CD8-positive, alpha-beta memory T cell (primary cell): ENCODE data around the gene SH3RF2. TPM values are rescaled to one million over a fixed set of nuclear protein-coding genes. Genes with fewer than 3 reads are reported as not detected.
"Not testable (repeated sequence)": the region's sequence is repeated elsewhere in the genome, so short reads cannot be mapped to it uniquely, and the experiment has no call there.

Experiments
- CTCF ChIA-PET: fragments of 350-600 bp; sonication (Branson Sonifier 250); formaldehyde crosslinking; loops from one replicate; lab custom pipeline; 2021; ENCODE audit warnings: antibody characterized with exemption; lab: Charles Lee
- POLR2A ChIA-PET: fragments of 350-600 bp; sonication (Branson Sonifier 250); formaldehyde crosslinking; loops from one replicate; lab custom pipeline; 2021; ENCODE audit warnings: antibody characterized with exemption; lab: Charles Lee
- DNase-seq, 5 donors: peaks; one replicate each; pipeline versions ENCODE4 v3.0.0 to v3.0.0-alpha.2; 2020 to 2022; ENCODE audit warnings: mixed read lengths in 1 of 5
- H3K27ac ChIP-seq: one replicate; pipeline ENCODE4 v1.7.0; 2013; ENCODE audit warnings: low read depth, mild to moderate bottlenecking, low read length, moderate library complexity
- H3K27me3 ChIP-seq: 2 replicates; pipeline ENCODE4 v1.7.0; 2013; ENCODE audit warnings: low read length, mild to moderate bottlenecking; ENCODE audit not compliant: insufficient read depth, poor library complexity, severe bottlenecking
- H3K36me3 ChIP-seq: 2 replicates; pipeline ENCODE4 v1.7.0; 2013; ENCODE audit warnings: mild to moderate bottlenecking, low read length, moderate library complexity; ENCODE audit not compliant: insufficient read depth
- H3K4me1 ChIP-seq: 2 replicates; pipeline ENCODE4 v1.7.0; 2013; ENCODE audit warnings: mild to moderate bottlenecking, low read length, moderate library complexity; ENCODE audit not compliant: insufficient read depth
- H3K4me3 ChIP-seq: 2 replicates; pipeline ENCODE4 v1.7.0; 2013; ENCODE audit warnings: mild to moderate bottlenecking, low read length
- H3K9me3 ChIP-seq: 2 replicates; pipeline ENCODE4 v1.7.0; 2013; ENCODE audit warnings: mild to moderate bottlenecking, low read length
- H3K27ac Mint-ChIP-seq, 8 donors: one replicate each; pipeline ENCODE4 v1.8.0; 2020 to 2021; ENCODE audit warnings: mixed read lengths in 8 of 8, mild to moderate bottlenecking in 6 of 8, inconsistent platforms in 3 of 8, moderate library complexity in 3 of 8
- H3K27me3 Mint-ChIP-seq, 2 donors: one replicate each; pipeline ENCODE4 v1.8.0; 2020 to 2021; ENCODE audit warnings: mixed read lengths in 2 of 2, mild to moderate bottlenecking in 1 of 2, moderate library complexity in 1 of 2
- H3K36me3 Mint-ChIP-seq, 3 donors: one replicate each; pipeline ENCODE4 v1.8.0; 2020 to 2021; ENCODE audit warnings: mixed read lengths in 3 of 3, inconsistent platforms in 1 of 3, mild to moderate bottlenecking in 1 of 3
- H3K4me1 Mint-ChIP-seq, 3 donors: one replicate each; pipeline ENCODE4 v1.8.0; 2020 to 2021; ENCODE audit warnings: mixed read lengths in 3 of 3, inconsistent platforms in 1 of 3, mild to moderate bottlenecking in 1 of 3
- H3K4me3 Mint-ChIP-seq, 7 donors: one replicate each; pipeline ENCODE4 v1.8.0; 2020 to 2021; ENCODE audit warnings: mixed read lengths in 7 of 7, mild to moderate bottlenecking in 6 of 7, moderate library complexity in 4 of 7, inconsistent platforms in 2 of 7
- H3K9me3 Mint-ChIP-seq, 5 donors: one replicate each; pipeline ENCODE4 v1.8.0; 2020 to 2022; ENCODE audit warnings: mixed read lengths in 5 of 5, mild to moderate bottlenecking in 3 of 5, moderate library complexity in 2 of 5, inconsistent platforms in 1 of 5
- polyA plus RNA-seq: library from polyadenylated mRNA; unstranded; fragments of 300-500 nt; fragmentation: Illumina TruSeq; gene quantifications from one replicate; pipeline ENCODE4 v1.2.3, GENCODE V29; 2021
- total RNA-seq, 2 experiments: library from RNA; stranded (reverse); gene quantifications; one replicate each; pipeline ENCODE4 v1.2.3, GENCODE V29; 2021

SH3RF2 gene
- total and polyA plus RNA-seq, 3 experiments from 2014 or later, result 0.09 to 0.51 TPM; not detected in 1

GRCh38 chr5:145960166-145960565 is 23.8 kb downstream of the SH3RF2 start:
- Histone ChIP-seq H3K27ac (no peak overlapping the region), H3K4me1 (no peaks in the 10 kb centered on the region), H3K9me3 (no peaks in the 10 kb centered on the region), H3K27me3 (no peaks in the 10 kb centered on the region), H3K4me3 (no peak overlapping the region), H3K36me3 (no peaks in the 10 kb centered on the region)
- H3K9me3 Mint-ChIP-seq, result no peaks in the 10 kb centered on the region
- H3K4me1 Mint-ChIP-seq, result no peaks in the 10 kb centered on the region
- no peak for DNase-seq
- H3K27ac Mint-ChIP-seq, result no peak overlapping the region
- H3K4me3 Mint-ChIP-seq, result no peak overlapping the region
- no peaks in the 10 kb centered on the region for H3K36me3 Mint-ChIP-seq
- no peaks in the 10 kb centered on the region for H3K27me3 Mint-ChIP-seq
- ChIA-PET POLR2A (no interaction called here), CTCF (no interaction called here)

DNA sequence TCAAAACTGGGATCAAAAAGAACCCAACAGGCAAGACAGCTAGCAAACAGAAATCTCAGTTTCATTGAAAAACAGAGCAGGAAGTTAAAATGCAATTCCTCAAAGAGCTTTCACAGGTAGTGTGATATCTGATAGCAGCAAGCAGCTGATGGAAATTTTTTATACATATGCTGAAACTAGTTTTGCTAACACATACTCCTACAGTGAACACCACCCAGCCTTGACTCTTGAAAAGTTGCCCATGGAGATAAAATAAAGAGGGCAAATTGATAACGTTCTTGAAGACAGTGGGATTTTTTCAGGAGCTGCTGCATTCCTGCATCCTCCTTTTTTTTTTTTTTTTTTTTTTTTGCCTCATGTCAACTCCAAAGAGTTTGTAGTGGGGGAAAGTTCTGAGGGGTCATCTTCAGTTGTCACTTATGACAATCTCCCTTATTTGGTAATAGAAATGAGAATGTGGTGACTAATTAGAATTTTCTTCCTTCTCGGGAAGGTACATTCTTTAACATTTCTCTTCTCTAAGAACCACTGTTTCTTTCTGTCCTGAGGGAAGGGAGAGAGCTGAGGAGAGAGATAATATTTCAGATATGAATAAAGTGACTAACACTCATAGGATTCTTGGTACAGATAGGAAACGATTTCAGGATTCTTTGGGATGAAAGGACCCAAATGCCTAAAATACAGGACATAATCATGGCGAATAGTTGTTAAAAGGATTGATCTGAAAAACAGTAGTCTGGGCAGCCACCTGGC is 24.6 kb downstream of the SH3RF2 start:
- CTCF ChIA-PET, result no interaction called here
- no peak overlapping the region for H3K27ac Mint-ChIP-seq

GRCh38 chr5:145962001-145962400 is 25.6 kb downstream of the SH3RF2 start:
- Histone ChIP-seq H3K4me3 (no peak overlapping the region), H3K9me3 (no peaks in the 10 kb centered on the region), H3K27me3 (no peaks in the 10 kb centered on the region), H3K36me3 (no peaks in the 10 kb centered on the region), H3K27ac (no peak overlapping the region), H3K4me1 (no peaks in the 10 kb centered on the region)
- H3K9me3 Mint-ChIP-seq, result no peaks in the 10 kb centered on the region
- DNase-seq, result no peak
- H3K27ac Mint-ChIP-seq, result no peak overlapping the region
- CTCF ChIA-PET, result no interaction called here
- H3K27me3 Mint-ChIP-seq, result no peaks in the 10 kb centered on the region
- H3K4me3 Mint-ChIP-seq, result no peak overlapping the region
- POLR2A ChIA-PET, result no interaction called here
- H3K4me1 Mint-ChIP-seq, result no peaks in the 10 kb centered on the region
- H3K36me3 Mint-ChIP-seq, result no peaks in the 10 kb centered on the region

More for the DNA sequence above, 24.6 kb downstream of the SH3RF2 start:
- Mint-ChIP-seq H3K36me3 (no peaks in the 10 kb centered on the region), H3K4me3 (no peak overlapping the region), H3K9me3 (no peaks in the 10 kb centered on the region), H3K27me3 (no peaks in the 10 kb centered on the region), H3K4me1 (no peaks in the 10 kb centered on the region)
- H3K4me1 ChIP-seq, result no peaks in the 10 kb centered on the region
- H3K4me3 ChIP-seq, result no peak overlapping the region
- no peaks in the 10 kb centered on the region for H3K36me3 ChIP-seq
- POLR2A ChIA-PET, result no interaction called here
- no peak for DNase-seq
- no peak overlapping the region for H3K27ac ChIP-seq
- no peaks in the 10 kb centered on the region for H3K9me3 ChIP-seq
- no peaks in the 10 kb centered on the region for H3K27me3 ChIP-seq

- H3K27me3 ChIP-seq, H3K36me3 ChIP-seq, H3K36me3 Mint-ChIP-seq, H3K9me3 ChIP-seq, H3K4me3 Mint-ChIP-seq, H3K4me1 ChIP-seq, H3K9me3 Mint-ChIP-seq, H3K27ac ChIP-seq, CTCF ChIA-PET, H3K27ac Mint-ChIP-seq, DNase-seq, H3K4me1 Mint-ChIP-seq, H3K27me3 Mint-ChIP-seq, H3K4me3 ChIP-seq, POLR2A ChIA-PET: not testable (repeated sequence)
Observed at GRCh38 chr5:145964008-145964407, 27.6 kb downstream of the SH3RF2 start.

DNA sequence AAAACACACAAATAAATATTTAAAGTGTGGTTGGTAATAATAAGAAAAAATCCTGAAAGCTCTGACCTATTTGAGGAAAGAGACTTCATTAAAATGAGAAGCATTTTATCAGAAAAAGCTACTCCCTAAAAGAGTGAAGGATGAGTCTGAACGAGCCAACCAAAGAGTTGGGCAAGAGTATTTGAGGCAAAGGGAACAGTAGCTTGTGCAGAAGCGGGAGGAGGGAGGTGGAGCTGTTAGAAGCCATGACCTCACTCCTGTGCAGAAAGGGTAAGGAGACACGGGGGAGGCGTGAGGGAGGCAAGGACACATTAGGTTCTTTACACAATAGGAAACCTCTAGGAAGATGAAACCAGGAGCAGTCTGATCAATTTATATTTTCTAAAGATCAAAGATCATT is 29.4 kb downstream of the SH3RF2 start:
- ChIA-PET CTCF (no interaction called here), POLR2A (no interaction called here)
- Mint-ChIP-seq H3K36me3 (no peaks in the 10 kb centered on the region), H3K4me1 (no peaks in the 10 kb centered on the region), H3K4me3 (no peak overlapping the region), H3K27me3 (no peaks in the 10 kb centered on the region), H3K9me3 (no peaks in the 10 kb centered on the region), H3K27ac (no peak overlapping the region)
- H3K36me3 ChIP-seq, result no peaks in the 10 kb centered on the region
- no peak for DNase-seq
- no peaks in the 10 kb centered on the region for H3K27me3 ChIP-seq
- no peaks in the 10 kb centered on the region for H3K9me3 ChIP-seq
- no peak overlapping the region for H3K4me3 ChIP-seq
- no peaks in the 10 kb centered on the region for H3K4me1 ChIP-seq
- H3K27ac ChIP-seq, result no peak overlapping the region

DNA sequence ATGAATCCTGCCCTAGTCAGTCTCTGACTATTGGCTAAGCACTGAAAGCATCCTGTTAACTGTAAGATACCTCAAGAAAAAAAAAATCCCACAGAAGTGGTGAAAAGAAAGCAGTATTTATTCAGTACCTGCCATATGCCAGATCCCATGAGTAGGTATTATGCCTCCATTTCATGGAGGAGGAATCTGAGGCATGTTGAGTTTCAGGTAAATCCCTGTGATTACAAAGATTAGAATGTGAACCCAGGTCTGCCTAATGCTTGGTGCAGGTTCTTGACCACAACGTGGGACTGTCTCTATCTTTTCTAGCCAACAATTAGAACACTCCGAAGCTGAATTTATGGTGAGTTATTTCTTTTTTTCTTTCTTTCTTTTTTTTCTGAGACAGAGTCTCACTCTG is 30.9 kb downstream of the SH3RF2 start:
- Mint-ChIP-seq H3K4me3 (no peak overlapping the region), H3K4me1 (no peaks in the 10 kb centered on the region), H3K27ac (no peak overlapping the region), H3K9me3 (no peaks in the 10 kb centered on the region), H3K27me3 (no peaks in the 10 kb centered on the region), H3K36me3 (no peaks in the 10 kb centered on the region)
- ChIA-PET CTCF (no interaction called here), POLR2A (no interaction called here)
- H3K4me1 ChIP-seq, result no peaks in the 10 kb centered on the region
- H3K27me3 ChIP-seq, result no peaks in the 10 kb centered on the region
- no peak overlapping the region for H3K4me3 ChIP-seq
- H3K9me3 ChIP-seq, result no peaks in the 10 kb centered on the region
- H3K27ac ChIP-seq, result no peak overlapping the region
- no peak for DNase-seq
- H3K36me3 ChIP-seq, result no peaks in the 10 kb centered on the region

GRCh38 chr5:145968970-145969713 is 32.8 kb downstream of the SH3RF2 start:
- Histone ChIP-seq H3K4me3 (no peak overlapping the region), H3K27ac (no peak overlapping the region), H3K9me3 (no peaks in the 10 kb centered on the region), H3K27me3 (no peaks in the 10 kb centered on the region), H3K36me3 (no peaks in the 10 kb centered on the region), H3K4me1 (no peaks in the 10 kb centered on the region)
- DNase-seq, result no peak
- ChIA-PET POLR2A (no interaction called here), CTCF (no interaction called here)
- no peak overlapping the region for H3K4me3 Mint-ChIP-seq
- H3K4me1 Mint-ChIP-seq, result no peaks in the 10 kb centered on the region
- H3K27me3 Mint-ChIP-seq, result no peaks in the 10 kb centered on the region
- peaks cover 0 to 3% (median 0%) of the 10 kb centered on the region in 5 donors for H3K9me3 Mint-ChIP-seq
- H3K27ac Mint-ChIP-seq, result no peak overlapping the region
- H3K36me3 Mint-ChIP-seq, result no peaks in the 10 kb centered on the region

- no peaks in the 10 kb centered on the region for H3K4me1 ChIP-seq
- Mint-ChIP-seq H3K36me3 (no peaks in the 10 kb centered on the region), H3K27ac (no peak overlapping the region), H3K27me3 (no peaks in the 10 kb centered on the region), H3K4me1 (no peaks in the 10 kb centered on the region), H3K4me3 (no peak overlapping the region), H3K9me3 (peaks cover 0 to 3% (median 0%) of the 10 kb centered on the region in 5 donors)
- CTCF ChIA-PET, result no interaction called here
- no peaks in the 10 kb centered on the region for H3K9me3 ChIP-seq
- H3K4me3 ChIP-seq, result no peak overlapping the region
- no peak for DNase-seq
- POLR2A ChIA-PET, result no interaction called here
- no peak overlapping the region for H3K27ac ChIP-seq
- H3K27me3 ChIP-seq, result no peaks in the 10 kb centered on the region
- H3K36me3 ChIP-seq, result no peaks in the 10 kb centered on the region
Observed at GRCh38 chr5:145969714-145970092, 33.3 kb downstream of the SH3RF2 start.
